GM21447 (cell line): Measurements from ENCODE around the gene CATSPER2.
A peak's percentile ranks its signal among the peaks of the same experiment; 100 is the strongest.
"Not testable (repeated sequence)": the region's sequence is repeated elsewhere in the genome, so short reads cannot be mapped to it uniquely, and the experiment has no call there.

Experiments
- ATAC-seq: cut with Tn5 transposase; IDR thresholded peaks from one replicate; pipeline ENCODE4 v1.9.1; 2021; ENCODE audit not compliant: unreplicated experiment

The CATSPER2 gene

DNA sequence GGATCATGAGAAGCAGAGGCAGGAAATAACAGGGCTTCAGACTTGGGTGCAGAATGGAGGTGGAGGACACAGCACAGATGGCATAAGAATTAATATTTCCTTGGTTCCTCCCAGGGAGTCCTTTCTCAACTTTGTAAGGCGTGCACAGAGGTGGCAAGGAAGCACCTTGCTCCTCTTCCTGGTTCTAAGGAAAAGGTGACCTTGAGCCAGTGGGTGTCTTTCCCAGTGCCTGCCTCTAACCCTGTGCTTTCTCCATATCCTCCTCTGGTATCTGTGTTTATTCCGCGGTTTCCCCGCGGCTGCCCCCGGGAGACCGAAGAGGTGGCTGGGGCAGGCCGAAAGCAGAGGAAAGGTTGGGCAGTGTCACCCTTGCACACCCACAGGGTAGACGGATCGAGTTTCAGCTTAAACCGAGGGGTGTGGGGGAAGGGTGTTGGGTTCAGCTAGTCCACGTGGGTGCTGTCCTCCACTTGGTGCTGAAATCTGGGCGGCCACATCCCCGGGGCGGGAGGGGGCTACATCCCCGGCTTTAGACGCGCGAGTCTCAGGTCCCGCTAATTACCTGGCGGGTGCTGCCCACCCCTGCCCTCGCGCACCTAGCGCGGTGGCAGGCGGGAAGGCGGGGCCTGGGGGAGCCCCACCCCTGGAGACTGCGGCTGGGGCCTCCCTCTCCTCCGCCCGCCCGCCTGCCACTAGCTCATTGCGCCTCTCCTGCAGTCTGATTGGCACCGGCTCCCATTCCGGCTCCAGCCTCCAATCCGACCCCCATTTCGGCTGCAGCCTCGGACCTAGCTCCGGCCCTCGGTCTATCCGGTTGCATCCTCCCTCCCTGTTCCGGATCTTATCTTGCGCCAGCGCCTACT lies 55.1 kb downstream of the CATSPER2 start, which contains the start of gene CKMT1B:
Gene CKMT1B, plus strand, starts transcription at position 700 of the 863 bp plus-strand sequence. CDS start 192 bp downstream, outside the sequence.
- ATAC-seq: not testable (repeated sequence)

DNA sequence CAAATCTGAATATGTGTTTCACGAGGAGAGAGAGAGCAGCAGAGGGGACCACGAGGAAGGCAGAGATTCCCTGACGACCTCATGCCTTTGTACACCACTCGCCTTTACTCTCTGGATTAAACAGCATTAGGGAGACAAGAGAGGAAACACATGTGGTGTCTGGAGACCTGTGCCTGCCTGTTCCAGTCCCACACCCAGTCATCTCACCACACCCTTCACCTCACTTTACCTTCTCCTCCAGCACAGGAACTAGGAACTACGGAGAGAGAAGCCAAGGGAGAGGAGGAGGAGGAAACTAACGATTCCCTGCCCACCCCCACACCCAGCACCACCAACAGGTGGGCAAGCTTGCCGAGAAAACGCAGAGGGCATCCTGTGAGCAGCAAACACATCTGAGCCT lies 55.8 kb downstream of the CATSPER2 start:
- ATAC-seq: not testable (repeated sequence)

DNA sequence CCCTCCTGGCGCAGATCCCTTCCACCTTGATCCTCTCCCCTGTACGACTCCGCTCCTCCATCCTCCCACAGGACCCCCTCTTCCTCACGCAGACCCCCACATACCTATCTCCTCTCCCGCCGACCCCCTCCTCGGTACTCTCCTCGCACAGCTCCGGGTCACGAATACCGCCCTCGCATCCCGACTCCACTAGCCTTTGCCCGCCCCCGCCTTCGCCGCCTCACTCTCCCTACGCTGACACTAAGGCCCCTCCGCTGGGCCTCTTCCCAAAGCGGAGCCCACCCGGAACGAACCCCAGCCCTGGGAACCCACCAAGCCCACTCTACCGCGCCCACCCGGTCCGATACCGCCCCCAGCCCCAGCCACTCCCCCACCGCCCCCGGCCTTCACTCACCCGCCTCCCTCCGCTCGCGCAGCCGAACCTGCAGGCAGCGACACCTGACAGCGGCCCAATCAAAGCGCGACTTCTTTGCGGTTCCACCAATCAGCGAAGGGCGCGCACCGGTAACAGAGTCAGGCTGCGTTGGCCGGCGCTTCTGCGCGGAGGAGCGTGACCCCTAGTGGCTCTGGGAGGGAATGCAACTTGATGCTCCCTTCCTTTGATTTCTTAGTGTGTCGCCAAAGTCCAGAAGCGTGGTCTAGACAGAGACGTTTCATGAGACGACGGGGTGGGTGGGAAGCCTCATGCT lies 58.7 kb downstream of the CATSPER2 start, which contains the start of gene PPIP5K1:
Gene PPIP5K1, minus strand, starts transcription at position 431 of the 689 bp plus-strand sequence. CDS start 5,704 bp downstream, outside the sequence.
- peak; percentile 89 for ATAC-seq
